ENCODE data around the gene PZP.

- TF ChIP-seq POLR2A (IDR thresholded peaks at IDR 0.05) (no peak), CTCF (IDR thresholded peaks at IDR 0.05) (no peak)
These were observed 94.2 kb downstream of the PZP start for GRCh38 chr12:9113987-9114309.
